ENCODE measurements around the gene STK17B. TPM values are rescaled to one million over a fixed set of nuclear protein-coding genes. Genes with fewer than 3 reads are reported as not detected.

STK17B gene
- total RNA-seq, 1 donor from 2014 or later: 7.9 TPM

GRCh38 chr2:196170213-196170605 is 1.2 kb downstream of the STK17B start:
- peaks cover 9% of the 10 kb centered on the region for H3K36me3 Mint-ChIP-seq (ENCODE audit: low read depth, unreplicated experiment)
- peak overlapping the region; percentile 94 for H3K4me3 Mint-ChIP-seq (ENCODE audit: unreplicated experiment)
- peaks cover 1% of the 10 kb centered on the region for H3K27me3 Mint-ChIP-seq (ENCODE audit: unreplicated experiment)
- H3K27ac Mint-ChIP-seq (ENCODE audit: unreplicated experiment): peak overlapping the region; percentile 62
- H3K9me3 Mint-ChIP-seq (ENCODE audit: unreplicated experiment): no peaks in the 10 kb centered on the region
- DNase-seq (ENCODE audit: low spot score): no peak
- H3K4me1 Mint-ChIP-seq (ENCODE audit: unreplicated experiment): peaks cover 29% of the 10 kb centered on the region
- TF ChIP-seq CTCF (IDR thresholded peaks at IDR 0.05; ENCODE audit: unreplicated experiment): no peak

- Mint-ChIP-seq H3K36me3 (ENCODE audit: low read depth, unreplicated experiment) (peaks cover 9% of the 10 kb centered on the region), H3K4me3 (ENCODE audit: unreplicated experiment) (no peak overlapping the region), H3K27ac (ENCODE audit: unreplicated experiment) (no peak overlapping the region), H3K9me3 (ENCODE audit: unreplicated experiment) (no peaks in the 10 kb centered on the region), H3K27me3 (ENCODE audit: unreplicated experiment) (peaks cover 1% of the 10 kb centered on the region), H3K4me1 (ENCODE audit: unreplicated experiment) (peaks cover 29% of the 10 kb centered on the region)
- DNase-seq (ENCODE audit: low spot score): no peak
- no peak for TF ChIP-seq CTCF (IDR thresholded peaks at IDR 0.05; ENCODE audit: unreplicated experiment)
Observed at GRCh38 chr2:196169516-196169915, 1.9 kb downstream of the STK17B start.

GRCh38 chr2:196168181-196168580 is 3.2 kb downstream of the STK17B start:
- no peak overlapping the region for H3K4me3 Mint-ChIP-seq (ENCODE audit: unreplicated experiment)
- no peaks in the 10 kb centered on the region for H3K9me3 Mint-ChIP-seq (ENCODE audit: unreplicated experiment)
- no peak for TF ChIP-seq CTCF (IDR thresholded peaks at IDR 0.05; ENCODE audit: unreplicated experiment)
- DNase-seq (ENCODE audit: low spot score): no peak
- peaks cover 29% of the 10 kb centered on the region for H3K4me1 Mint-ChIP-seq (ENCODE audit: unreplicated experiment)
- no peaks in the 10 kb centered on the region for H3K27me3 Mint-ChIP-seq (ENCODE audit: unreplicated experiment)
- no peak overlapping the region for H3K27ac Mint-ChIP-seq (ENCODE audit: unreplicated experiment)
- peaks cover 4% of the 10 kb centered on the region for H3K36me3 Mint-ChIP-seq (ENCODE audit: low read depth, unreplicated experiment)

GRCh38 chr2:196167666-196168065 is 3.7 kb downstream of the STK17B start:
- H3K27me3 Mint-ChIP-seq (ENCODE audit: unreplicated experiment): no peaks in the 10 kb centered on the region
- no peak for DNase-seq (ENCODE audit: low spot score)
- no peak for TF ChIP-seq CTCF (IDR thresholded peaks at IDR 0.05; ENCODE audit: unreplicated experiment)
- H3K4me1 Mint-ChIP-seq (ENCODE audit: unreplicated experiment): peaks cover 25% of the 10 kb centered on the region
- peaks cover 4% of the 10 kb centered on the region for H3K36me3 Mint-ChIP-seq (ENCODE audit: low read depth, unreplicated experiment)
- peak overlapping the region; percentile 62 for H3K27ac Mint-ChIP-seq (ENCODE audit: unreplicated experiment)
- H3K9me3 Mint-ChIP-seq (ENCODE audit: unreplicated experiment): no peaks in the 10 kb centered on the region
- no peak overlapping the region for H3K4me3 Mint-ChIP-seq (ENCODE audit: unreplicated experiment)

GRCh38 chr2:196166876-196167275 is 4.5 kb downstream of the STK17B start:
- Mint-ChIP-seq H3K36me3 (ENCODE audit: low read depth, unreplicated experiment) (peaks cover 4% of the 10 kb centered on the region), H3K9me3 (ENCODE audit: unreplicated experiment) (no peaks in the 10 kb centered on the region), H3K27me3 (ENCODE audit: unreplicated experiment) (no peaks in the 10 kb centered on the region), H3K27ac (ENCODE audit: unreplicated experiment) (no peak overlapping the region), H3K4me3 (ENCODE audit: unreplicated experiment) (no peak overlapping the region), H3K4me1 (ENCODE audit: unreplicated experiment) (peaks cover 23% of the 10 kb centered on the region)
- no peak for DNase-seq (ENCODE audit: low spot score)
- TF ChIP-seq CTCF (IDR thresholded peaks at IDR 0.05; ENCODE audit: unreplicated experiment): no peak

Data from endothelial cell (in vitro differentiated cells).